ENCODE data around the gene GJA5.

Gene GJA5

DNA sequence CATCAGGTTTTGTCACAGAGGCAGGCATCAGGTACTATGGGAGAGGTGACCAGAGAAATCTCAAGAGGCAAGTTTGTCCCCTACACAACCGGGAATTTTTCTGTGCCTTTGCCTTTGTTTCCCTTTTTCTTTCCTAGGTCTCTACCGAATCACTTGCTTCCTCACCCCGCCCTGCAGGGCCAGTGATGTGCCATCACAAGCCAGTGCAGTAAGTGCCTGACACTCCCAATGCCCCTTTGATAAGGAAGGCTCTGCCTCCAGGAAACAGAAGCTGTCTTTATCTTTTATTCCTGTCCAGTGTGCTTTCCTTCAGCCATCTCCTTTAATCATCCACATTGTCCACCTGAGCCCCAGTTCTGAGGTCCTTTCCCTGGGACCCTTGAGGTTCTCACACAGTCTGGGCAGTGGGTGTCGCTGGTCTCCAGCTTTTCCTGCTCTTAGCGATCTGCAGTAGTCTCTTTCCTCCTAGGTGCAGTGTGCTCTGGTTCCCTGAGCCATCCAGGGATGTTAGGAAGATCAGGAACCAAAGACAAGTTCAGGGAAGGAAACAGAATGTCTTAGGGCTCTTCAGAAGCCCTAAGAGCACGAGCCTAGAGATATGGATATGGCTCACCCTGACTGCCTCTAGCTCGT is 36.6 kb downstream of the GJA5 start:
- no peak overlapping the region for H3K4me3 ChIP-seq (ENCODE audit: low read depth in 1 of 2, low read length in 2 of 2)
- H3K4me1 ChIP-seq (ENCODE audit: control insufficient read depth in 1 of 2, insufficient read depth in 2 of 2, low read length in 2 of 2), result no peaks in the 10 kb centered on the region
- H3K36me3 ChIP-seq (ENCODE audit: control insufficient read depth in 1 of 2, insufficient read depth in 2 of 2, low read length in 2 of 2), result no peaks in the 10 kb centered on the region
- H3K27ac ChIP-seq (ENCODE audit: low read length), result no peak overlapping the region
- no peaks in the 10 kb centered on the region for H3K9me3 ChIP-seq (ENCODE audit: control insufficient read depth in 1 of 2, low read length in 2 of 2)
- H3K27me3 ChIP-seq (ENCODE audit: low read depth, low read length), result no peaks in the 10 kb centered on the region

- no peak overlapping the region for H3K4me3 ChIP-seq (ENCODE audit: low read depth in 1 of 2, low read length in 2 of 2)
- no peaks in the 10 kb centered on the region for H3K36me3 ChIP-seq (ENCODE audit: control insufficient read depth in 1 of 2, insufficient read depth in 2 of 2, low read length in 2 of 2)
- H3K4me1 ChIP-seq (ENCODE audit: control insufficient read depth in 1 of 2, insufficient read depth in 2 of 2, low read length in 2 of 2), result no peaks in the 10 kb centered on the region
- no peaks in the 10 kb centered on the region for H3K9me3 ChIP-seq (ENCODE audit: control insufficient read depth in 1 of 2, low read length in 2 of 2)
- H3K27ac ChIP-seq (ENCODE audit: low read length), result no peak overlapping the region
- H3K27me3 ChIP-seq (ENCODE audit: low read depth, low read length), result no peaks in the 10 kb centered on the region
Observed at GRCh38 chr1:147722124-147722523, 38.3 kb downstream of the GJA5 start.

DNA sequence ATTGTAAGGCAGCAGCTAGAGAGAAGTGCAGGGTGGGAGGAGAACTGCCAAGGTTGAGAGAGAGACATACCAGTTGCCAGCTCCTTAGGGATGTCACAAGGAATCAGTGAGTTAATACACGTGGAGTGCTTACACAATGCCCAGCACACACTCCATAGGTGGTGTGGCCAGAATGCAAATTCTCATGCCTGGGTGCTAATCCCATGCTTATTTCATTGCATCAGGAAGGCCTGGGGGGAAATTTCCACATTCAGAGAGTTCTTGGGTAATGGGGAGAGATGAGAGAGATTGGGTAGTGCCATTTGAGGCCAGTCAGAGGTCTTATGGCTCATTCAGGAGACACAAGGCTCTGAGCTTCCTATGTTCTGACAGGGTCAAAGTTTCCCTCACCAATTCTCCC is 38.7 kb downstream of the GJA5 start:
- no peaks in the 10 kb centered on the region for H3K36me3 ChIP-seq (ENCODE audit: control insufficient read depth in 1 of 2, insufficient read depth in 2 of 2, low read length in 2 of 2)
- H3K4me3 ChIP-seq (ENCODE audit: low read depth in 1 of 2, low read length in 2 of 2), result no peak overlapping the region
- H3K27me3 ChIP-seq (ENCODE audit: low read depth, low read length), result no peaks in the 10 kb centered on the region
- H3K27ac ChIP-seq (ENCODE audit: low read length), result no peak overlapping the region
- no peaks in the 10 kb centered on the region for H3K4me1 ChIP-seq (ENCODE audit: control insufficient read depth in 1 of 2, insufficient read depth in 2 of 2, low read length in 2 of 2)
- no peaks in the 10 kb centered on the region for H3K9me3 ChIP-seq (ENCODE audit: control insufficient read depth in 1 of 2, low read length in 2 of 2)

DNA sequence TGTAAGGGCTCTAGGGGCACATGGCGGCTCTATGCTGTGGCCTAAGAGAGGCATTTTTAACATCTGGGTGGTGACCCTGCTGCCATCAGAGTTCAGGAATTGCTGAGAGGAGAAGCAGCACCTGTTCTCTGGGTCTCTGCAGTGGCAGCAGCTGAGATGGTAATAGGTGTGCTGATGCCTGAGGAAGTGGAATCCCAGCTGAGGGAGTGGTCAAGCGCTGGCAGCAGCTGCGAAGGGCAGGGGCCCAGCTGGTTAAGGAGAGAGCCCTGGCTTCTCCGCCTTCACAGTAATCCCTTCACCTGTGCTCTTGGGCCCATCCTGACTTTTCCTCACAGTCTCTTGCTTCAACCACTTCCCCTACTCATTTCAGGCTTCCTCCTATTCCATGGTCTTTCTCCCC is 39.8 kb downstream of the GJA5 start:
- Histone ChIP-seq H3K4me3 (ENCODE audit: low read depth in 1 of 2, low read length in 2 of 2) (no peak overlapping the region), H3K9me3 (ENCODE audit: control insufficient read depth in 1 of 2, low read length in 2 of 2) (no peaks in the 10 kb centered on the region), H3K36me3 (ENCODE audit: control insufficient read depth in 1 of 2, insufficient read depth in 2 of 2, low read length in 2 of 2) (no peaks in the 10 kb centered on the region), H3K4me1 (ENCODE audit: control insufficient read depth in 1 of 2, insufficient read depth in 2 of 2, low read length in 2 of 2) (no peaks in the 10 kb centered on the region), H3K27ac (ENCODE audit: low read length) (no peak overlapping the region), H3K27me3 (ENCODE audit: low read depth, low read length) (no peaks in the 10 kb centered on the region)

DNA sequence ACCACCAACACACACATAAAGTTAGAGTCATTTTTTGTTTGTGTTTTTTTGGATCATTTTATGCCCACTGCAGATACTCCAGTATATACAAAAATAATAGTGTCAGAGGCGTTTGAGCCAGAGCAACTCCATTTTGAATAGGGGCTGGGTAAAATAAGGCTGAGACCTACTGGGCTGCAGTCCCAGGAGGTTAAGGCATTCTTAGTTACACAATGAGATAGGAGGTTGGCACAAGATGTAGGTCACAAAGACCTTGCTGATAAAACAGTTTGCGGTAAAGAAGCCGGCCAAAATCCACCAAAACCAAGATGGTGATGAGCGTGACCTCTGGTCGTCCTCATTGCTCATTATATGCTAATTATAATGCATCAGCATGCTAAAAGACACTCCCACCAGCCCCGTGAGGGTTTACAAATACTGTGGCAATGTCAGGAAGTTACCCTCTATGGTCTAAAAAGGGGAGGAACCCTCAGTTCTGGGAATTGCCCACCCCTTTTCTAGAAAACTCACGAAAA is 40.6 kb downstream of the GJA5 start:
- H3K27me3 ChIP-seq (ENCODE audit: low read depth, low read length), result no peaks in the 10 kb centered on the region
- H3K9me3 ChIP-seq (ENCODE audit: control insufficient read depth in 1 of 2, low read length in 2 of 2), result no peaks in the 10 kb centered on the region

GRCh38 chr1:147719029-147719698 is 41.2 kb downstream of the GJA5 start:
- no peak overlapping the region for H3K27ac ChIP-seq (ENCODE audit: low read length)
- no peaks in the 10 kb centered on the region for H3K27me3 ChIP-seq (ENCODE audit: low read depth, low read length)
- H3K4me3 ChIP-seq (ENCODE audit: low read depth in 1 of 2, low read length in 2 of 2), result no peak overlapping the region
- H3K36me3 ChIP-seq (ENCODE audit: control insufficient read depth in 1 of 2, insufficient read depth in 2 of 2, low read length in 2 of 2), result no peaks in the 10 kb centered on the region
- H3K4me1 ChIP-seq (ENCODE audit: control insufficient read depth in 1 of 2, insufficient read depth in 2 of 2, low read length in 2 of 2), result no peaks in the 10 kb centered on the region
- H3K9me3 ChIP-seq (ENCODE audit: control insufficient read depth in 1 of 2, low read length in 2 of 2), result no peaks in the 10 kb centered on the region

More for the DNA sequence above, 40.6 kb downstream of the GJA5 start:
- Histone ChIP-seq H3K4me3 (ENCODE audit: low read depth in 1 of 2, low read length in 2 of 2) (no peak overlapping the region), H3K27ac (ENCODE audit: low read length) (no peak overlapping the region), H3K36me3 (ENCODE audit: control insufficient read depth in 1 of 2, insufficient read depth in 2 of 2, low read length in 2 of 2) (no peaks in the 10 kb centered on the region), H3K4me1 (ENCODE audit: control insufficient read depth in 1 of 2, insufficient read depth in 2 of 2, low read length in 2 of 2) (no peaks in the 10 kb centered on the region)

- H3K4me1 ChIP-seq (ENCODE audit: control insufficient read depth in 1 of 2, insufficient read depth in 2 of 2, low read length in 2 of 2), result no peaks in the 10 kb centered on the region
- H3K27ac ChIP-seq (ENCODE audit: low read length), result no peak overlapping the region
- H3K36me3 ChIP-seq (ENCODE audit: control insufficient read depth in 1 of 2, insufficient read depth in 2 of 2, low read length in 2 of 2), result no peaks in the 10 kb centered on the region
- no peaks in the 10 kb centered on the region for H3K27me3 ChIP-seq (ENCODE audit: low read depth, low read length)
- no peaks in the 10 kb centered on the region for H3K9me3 ChIP-seq (ENCODE audit: control insufficient read depth in 1 of 2, low read length in 2 of 2)
- H3K4me3 ChIP-seq (ENCODE audit: low read depth in 1 of 2, low read length in 2 of 2), result no peak overlapping the region
Observed at GRCh38 chr1:147717706-147718097, 42.7 kb downstream of the GJA5 start.

- Histone ChIP-seq H3K36me3 (ENCODE audit: control insufficient read depth in 1 of 2, insufficient read depth in 2 of 2, low read length in 2 of 2) (no peaks in the 10 kb centered on the region), H3K27me3 (ENCODE audit: low read depth, low read length) (no peaks in the 10 kb centered on the region), H3K27ac (ENCODE audit: low read length) (no peak overlapping the region), H3K4me3 (ENCODE audit: low read depth in 1 of 2, low read length in 2 of 2) (no peak overlapping the region), H3K4me1 (ENCODE audit: control insufficient read depth in 1 of 2, insufficient read depth in 2 of 2, low read length in 2 of 2) (no peaks in the 10 kb centered on the region), H3K9me3 (ENCODE audit: control insufficient read depth in 1 of 2, low read length in 2 of 2) (no peaks in the 10 kb centered on the region)
Observed at GRCh38 chr1:147717051-147717705, 43.2 kb downstream of the GJA5 start.

- no peak overlapping the region for H3K27ac ChIP-seq (ENCODE audit: low read length)
- no peaks in the 10 kb centered on the region for H3K9me3 ChIP-seq (ENCODE audit: control insufficient read depth in 1 of 2, low read length in 2 of 2)
- no peak overlapping the region for H3K4me3 ChIP-seq (ENCODE audit: low read depth in 1 of 2, low read length in 2 of 2)
- no peaks in the 10 kb centered on the region for H3K4me1 ChIP-seq (ENCODE audit: control insufficient read depth in 1 of 2, insufficient read depth in 2 of 2, low read length in 2 of 2)
- H3K27me3 ChIP-seq (ENCODE audit: low read depth, low read length), result no peaks in the 10 kb centered on the region
- H3K36me3 ChIP-seq (ENCODE audit: control insufficient read depth in 1 of 2, insufficient read depth in 2 of 2, low read length in 2 of 2), result no peaks in the 10 kb centered on the region
Observed at GRCh38 chr1:147712605-147713004, 47.8 kb downstream of the GJA5 start.
